CD14-positive monocyte (primary cell): ENCODE data around the gene QKI. TPM values are rescaled to one million over a fixed set of nuclear protein-coding genes. Genes with fewer than 3 reads are reported as not detected.
"Not testable (repeated sequence)": the region's sequence is repeated elsewhere in the genome, so short reads cannot be mapped to it uniquely, and the experiment has no call there.

Experiments
- DNase-seq, 3 donors: peaks; one replicate each; pipeline ENCODE4 v3.0.0-alpha.2; 2011 to 2022
- H2AFZ ChIP-seq: 2 replicates; pipeline ENCODE4 v1.6.0; 2012; ENCODE audit warnings: mild to moderate bottlenecking, low read depth, low read length, inconsistent platforms; ENCODE audit not compliant: insufficient read depth, poor library complexity, severe bottlenecking
- H3K27ac ChIP-seq, 2 donors: 1 replicate in 1 of 2; 2 replicates in 1 of 2; pipeline ENCODE4 v1.5.1; 2012 to 2013; ENCODE audit warnings: low read length in 2 of 2, control low read depth in 1 of 2, inconsistent platforms in 1 of 2, low read depth in 1 of 2, mild to moderate bottlenecking in 1 of 2
- H3K27me3 ChIP-seq, 2 donors: one replicate each; pipeline versions ENCODE4 v1.6.0 to v1.6.1; 2011 to 2013; ENCODE audit warnings: low read length in 2 of 2; ENCODE audit not compliant: control insufficient read depth in 2 of 2, insufficient read depth in 2 of 2
- H3K36me3 ChIP-seq, 2 donors: replicated peaks in 1 of 2; 1 replicate in 1 of 2; 2 replicates in 1 of 2; pipeline versions ENCODE4 v1.5.1 to v1.6.1; 2012 to 2013; ENCODE audit warnings: low read length in 2 of 2, control low read depth in 1 of 2, inconsistent platforms in 1 of 2, mild to moderate bottlenecking in 1 of 2; ENCODE audit not compliant: insufficient read depth in 2 of 2, control insufficient read depth in 1 of 2
- H3K4me1 ChIP-seq, 2 donors: 1 replicate in 1 of 2; 2 replicates in 1 of 2; pipeline versions ENCODE4 v1.5.1 to v1.6.1; 2012 to 2013; ENCODE audit warnings: low read length in 2 of 2, control low read depth in 1 of 2, inconsistent platforms in 1 of 2, mild to moderate bottlenecking in 1 of 2, moderate library complexity in 1 of 2; ENCODE audit not compliant: insufficient read depth in 2 of 2, control insufficient read depth in 1 of 2
- H3K4me2 ChIP-seq: replicated peaks from 2 replicates; pipeline ENCODE3; 2012; ENCODE audit warnings: low read length, moderate library complexity, mild to moderate bottlenecking; ENCODE audit not compliant: poor library complexity, severe bottlenecking; ENCODE audit errors: extremely low read depth
- H3K4me3 ChIP-seq, 3 experiments: fragments of 200-600 bp in 1 of 3; sonication (generic) in 1 of 3; replicated peaks in 1 of 3; 1 replicate in 2 of 3; 2 replicates in 1 of 3; pipeline ENCODE4 v1.5.1; 2011 to 2013; ENCODE audit warnings: low read length in 3 of 3, mild to moderate bottlenecking in 3 of 3, control low read depth in 2 of 3, low read depth in 2 of 3, inconsistent platforms in 1 of 3, moderate library complexity in 1 of 3
- H3K79me2 ChIP-seq: 2 replicates; pipeline ENCODE4 v1.6.0; 2012; ENCODE audit warnings: mild to moderate bottlenecking, control low read depth, inconsistent platforms, low read length, moderate library complexity; ENCODE audit not compliant: insufficient read depth
- H3K9ac ChIP-seq: 2 replicates; pipeline ENCODE4 v1.6.0; 2017; ENCODE audit warnings: low read length, mild to moderate bottlenecking; ENCODE audit not compliant: insufficient read depth, poor library complexity, severe bottlenecking
- H3K9me3 ChIP-seq, 2 donors: replicated peaks in 1 of 2; 1 replicate in 1 of 2; 2 replicates in 1 of 2; pipeline versions ENCODE4 v1.5.1 to v1.6.1; 2012 to 2013; ENCODE audit warnings: low read length in 2 of 2, control low read depth in 1 of 2; ENCODE audit not compliant: control insufficient read depth in 1 of 2, insufficient read depth in 1 of 2
- H4K20me1 ChIP-seq: 2 replicates; pipeline ENCODE4 v1.6.0; 2012; ENCODE audit warnings: mild to moderate bottlenecking, low read length, control low read depth, moderate library complexity; ENCODE audit not compliant: insufficient read depth
- H3K27ac Mint-ChIP-seq, 7 donors: one replicate each; pipeline ENCODE4 v1.8.0; 2020; ENCODE audit warnings: mild to moderate bottlenecking in 7 of 7, mixed read lengths in 7 of 7, moderate library complexity in 6 of 7, inconsistent platforms in 2 of 7
- H3K27me3 Mint-ChIP-seq, 3 donors: one replicate each; pipeline ENCODE4 v1.8.0; 2021 to 2022; ENCODE audit warnings: low read depth in 3 of 3, mild to moderate bottlenecking in 3 of 3, mixed read lengths in 3 of 3, moderate library complexity in 3 of 3, inconsistent platforms in 1 of 3
- H3K36me3 Mint-ChIP-seq, 2 donors: one replicate each; pipeline ENCODE4 v1.8.0; 2020; ENCODE audit warnings: mixed read lengths in 2 of 2, inconsistent platforms in 1 of 2, mild to moderate bottlenecking in 1 of 2
- H3K4me1 Mint-ChIP-seq: one replicate; pipeline ENCODE4 v1.8.0; 2020; ENCODE audit warnings: mild to moderate bottlenecking, mixed read lengths
- H3K4me3 Mint-ChIP-seq, 2 donors: one replicate each; pipeline ENCODE4 v1.8.0; 2020; ENCODE audit warnings: mild to moderate bottlenecking in 2 of 2, mixed read lengths in 2 of 2, moderate library complexity in 1 of 2
- H3K9me3 Mint-ChIP-seq, 7 donors: one replicate each; pipeline ENCODE4 v1.8.0; 2020 to 2022; ENCODE audit warnings: mixed read lengths in 7 of 7, mild to moderate bottlenecking in 6 of 7, moderate library complexity in 6 of 7, inconsistent platforms in 2 of 7
- WGBS: methylation state at CpG from one replicate; pipeline ENCODE4 v1.1.5; 2013; ENCODE audit warnings: missing lambda C conversion rate; ENCODE audit not compliant: insufficient coverage; 5-methylcytosine and 5-hydroxymethylcytosine counted together
- intact Hi-C, 2 donors: fragments of 100-400 bp; cut with micrococcal nuclease; formaldehyde crosslinking; loops; one replicate each; pipeline versions ENCODE4 v1.15.0 to v1.15.1; 2023
- polyA plus RNA-seq, 3 donors: library from polyadenylated mRNA; depleted of rRNA in 1 of 3; unstranded in 2 of 3; stranded (reverse) in 1 of 3; fragments of 300-500 nt in 2 of 3; fragments of >200 nt in 1 of 3; fragmentation: Illumina TruSeq in 2 of 3; gene quantifications; 1 replicate in 2 of 3; 2 replicates in 1 of 3; pipeline ENCODE4 v1.2.3, GENCODE V29; 2012 to 2021
- TF ChIP-seq, protein P1 (sequence below): fragments of 200-600 bp; IDR thresholded peaks from one replicate; pipeline ENCODE4 v1.8.0; 2022; ENCODE audit warnings: antibody characterized with exemption, mild to moderate bottlenecking

Gene QKI
- polyA plus RNA-seq, 3 donors, result 24.3 to 154 (median 71.8) TPM

DNA sequence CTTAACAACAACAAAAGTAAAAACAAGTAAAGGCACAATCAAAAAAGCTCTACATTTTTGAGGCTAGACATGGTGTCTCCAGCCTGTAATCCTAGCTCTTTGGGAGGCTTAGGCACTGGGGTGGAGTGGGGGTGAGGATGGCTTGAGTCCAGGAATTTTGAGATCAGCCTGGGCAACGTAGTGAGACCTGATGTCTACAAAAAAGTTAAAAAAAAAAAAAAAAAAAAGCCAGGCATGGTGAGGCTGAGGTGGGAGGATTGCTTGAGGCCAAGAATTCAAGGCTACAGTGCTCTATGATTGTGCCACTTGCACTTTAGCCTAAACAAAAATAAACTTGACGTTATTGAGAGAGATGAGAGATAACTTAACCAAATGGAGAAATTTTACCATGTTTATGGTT is 60.1 kb downstream of the QKI start:
- 100% methylated on average over 1 of the region's 2 CpGs for WGBS
- Mint-ChIP-seq H3K27me3 (peaks cover 0 to 1% (median 0%) of the 10 kb centered on the region in 3 donors), H3K9me3 (peaks cover 0 to 8% (median 0%) of the 10 kb centered on the region in 7 donors), H3K4me1 (peaks cover 9% of the 10 kb centered on the region), H3K27ac (peak overlapping the region in 1 of 7 donors; percentile 62), H3K36me3 (peaks cover 31 to 44% of the 10 kb centered on the region in 2 donors), H3K4me3 (no peak overlapping the region)
- no peak overlapping the region for H3K9ac ChIP-seq
- H4K20me1 ChIP-seq, result peaks cover 100% of the 10 kb centered on the region
- no peak overlapping the region for H2AFZ ChIP-seq
- peaks cover 2 to 6% of the 10 kb centered on the region in 2 donors for H3K4me1 ChIP-seq
- H3K79me2 ChIP-seq, result peaks cover 100% of the 10 kb centered on the region
- TF ChIP-seq, protein P1, sequence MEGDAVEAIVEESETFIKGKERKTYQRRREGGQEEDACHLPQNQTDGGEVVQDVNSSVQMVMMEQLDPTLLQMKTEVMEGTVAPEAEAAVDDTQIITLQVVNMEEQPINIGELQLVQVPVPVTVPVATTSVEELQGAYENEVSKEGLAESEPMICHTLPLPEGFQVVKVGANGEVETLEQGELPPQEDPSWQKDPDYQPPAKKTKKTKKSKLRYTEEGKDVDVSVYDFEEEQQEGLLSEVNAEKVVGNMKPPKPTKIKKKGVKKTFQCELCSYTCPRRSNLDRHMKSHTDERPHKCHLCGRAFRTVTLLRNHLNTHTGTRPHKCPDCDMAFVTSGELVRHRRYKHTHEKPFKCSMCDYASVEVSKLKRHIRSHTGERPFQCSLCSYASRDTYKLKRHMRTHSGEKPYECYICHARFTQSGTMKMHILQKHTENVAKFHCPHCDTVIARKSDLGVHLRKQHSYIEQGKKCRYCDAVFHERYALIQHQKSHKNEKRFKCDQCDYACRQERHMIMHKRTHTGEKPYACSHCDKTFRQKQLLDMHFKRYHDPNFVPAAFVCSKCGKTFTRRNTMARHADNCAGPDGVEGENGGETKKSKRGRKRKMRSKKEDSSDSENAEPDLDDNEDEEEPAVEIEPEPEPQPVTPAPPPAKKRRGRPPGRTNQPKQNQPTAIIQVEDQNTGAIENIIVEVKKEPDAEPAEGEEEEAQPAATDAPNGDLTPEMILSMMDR, result no peak
- no peak overlapping the region for H3K27ac ChIP-seq
- no peak overlapping the region for H3K4me3 ChIP-seq
- H3K4me2 ChIP-seq, result no peak overlapping the region
- H3K9me3 ChIP-seq, result no peaks in the 10 kb centered on the region
- no peaks in the 10 kb centered on the region for H3K27me3 ChIP-seq
- peaks cover 12 to 34% of the 10 kb centered on the region in 2 donors for H3K36me3 ChIP-seq
- no peak for DNase-seq
- intact Hi-C loops, result no loop called here

- intact Hi-C loops, H3K4me2 ChIP-seq, H2AFZ ChIP-seq, H3K4me1 Mint-ChIP-seq, H3K27me3 ChIP-seq, H3K4me1 ChIP-seq, H3K9me3 Mint-ChIP-seq, DNase-seq, H3K9me3 ChIP-seq, H3K9ac ChIP-seq, H3K4me3 ChIP-seq, H3K27me3 Mint-ChIP-seq, H3K4me3 Mint-ChIP-seq, H3K27ac ChIP-seq: not testable (repeated sequence)
- Mint-ChIP-seq H3K36me3 (peaks cover 31 to 39% of the 10 kb centered on the region in 2 donors), H3K27ac (peak overlapping the region in 1 of 7 donors; percentile 10)
- H4K20me1 ChIP-seq, result peaks cover 100% of the 10 kb centered on the region
- H3K36me3 ChIP-seq, result peaks cover 26 to 43% of the 10 kb centered on the region in 2 donors
- H3K79me2 ChIP-seq, result peaks cover 100% of the 10 kb centered on the region
- 98% methylated on average over 5 of the region's 7 CpGs for WGBS
Measured at GRCh38 chr6:163476946-163477345, 62.4 kb downstream of the QKI start.
